Astrocyte of the cerebellum (primary cell): ENCODE data around the gene CD80.
"Not testable (repeated sequence)": the region's sequence is repeated elsewhere in the genome, so short reads cannot be mapped to it uniquely, and the experiment has no call there.

ENCODE experiments used
- DNase-seq: peaks from one replicate; pipeline ENCODE4 v3.0.0-alpha.2; 2011; ENCODE audit warnings: low read depth
- H3K4me3 ChIP-seq: 2 replicates; pipeline ENCODE4 v1.5.1; 2011; ENCODE audit warnings: mild to moderate bottlenecking, low read depth, low read length, moderate library complexity
- in situ Hi-C: cut with HindIII; loops from 2 replicates; pipeline ENCODE4 v1.10.0; 2017; ENCODE audit warnings: low sequenced_read_pairs
- TF ChIP-seq, protein P1 (sequence below): IDR thresholded peaks from 2 replicates; pipeline ENCODE4 v1.5.1; 2012; ENCODE audit warnings: low read length, low read depth, moderate library complexity, mild to moderate bottlenecking; ENCODE audit errors: missing control alignments

The CD80 gene

DNA sequence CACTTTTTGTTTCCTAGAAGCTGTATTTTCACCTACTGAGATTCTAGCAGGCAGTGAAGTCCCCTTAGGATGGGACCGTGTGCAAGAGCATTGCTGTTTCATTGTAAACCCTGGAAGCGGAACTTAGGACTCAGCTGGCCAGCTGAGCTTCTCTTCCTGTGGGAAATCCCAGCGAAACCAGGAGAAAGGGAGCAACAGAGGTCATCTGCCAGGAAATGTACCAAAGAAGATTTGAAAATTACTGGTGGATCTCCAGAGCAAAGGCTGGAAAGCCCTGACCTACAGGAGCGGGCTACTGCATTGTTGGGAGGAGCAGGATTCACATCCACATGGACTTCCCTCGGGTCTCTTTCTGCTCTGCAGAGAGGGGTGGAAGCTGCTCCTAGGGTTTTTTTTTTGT lies 12.3 kb upstream of the CD80 start:
- H3K4me3 ChIP-seq, result no peak overlapping the region
- no peak for DNase-seq
- in situ Hi-C loops, result no loop called here
- TF ChIP-seq, protein P1, sequence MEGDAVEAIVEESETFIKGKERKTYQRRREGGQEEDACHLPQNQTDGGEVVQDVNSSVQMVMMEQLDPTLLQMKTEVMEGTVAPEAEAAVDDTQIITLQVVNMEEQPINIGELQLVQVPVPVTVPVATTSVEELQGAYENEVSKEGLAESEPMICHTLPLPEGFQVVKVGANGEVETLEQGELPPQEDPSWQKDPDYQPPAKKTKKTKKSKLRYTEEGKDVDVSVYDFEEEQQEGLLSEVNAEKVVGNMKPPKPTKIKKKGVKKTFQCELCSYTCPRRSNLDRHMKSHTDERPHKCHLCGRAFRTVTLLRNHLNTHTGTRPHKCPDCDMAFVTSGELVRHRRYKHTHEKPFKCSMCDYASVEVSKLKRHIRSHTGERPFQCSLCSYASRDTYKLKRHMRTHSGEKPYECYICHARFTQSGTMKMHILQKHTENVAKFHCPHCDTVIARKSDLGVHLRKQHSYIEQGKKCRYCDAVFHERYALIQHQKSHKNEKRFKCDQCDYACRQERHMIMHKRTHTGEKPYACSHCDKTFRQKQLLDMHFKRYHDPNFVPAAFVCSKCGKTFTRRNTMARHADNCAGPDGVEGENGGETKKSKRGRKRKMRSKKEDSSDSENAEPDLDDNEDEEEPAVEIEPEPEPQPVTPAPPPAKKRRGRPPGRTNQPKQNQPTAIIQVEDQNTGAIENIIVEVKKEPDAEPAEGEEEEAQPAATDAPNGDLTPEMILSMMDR, result no peak

DNA sequence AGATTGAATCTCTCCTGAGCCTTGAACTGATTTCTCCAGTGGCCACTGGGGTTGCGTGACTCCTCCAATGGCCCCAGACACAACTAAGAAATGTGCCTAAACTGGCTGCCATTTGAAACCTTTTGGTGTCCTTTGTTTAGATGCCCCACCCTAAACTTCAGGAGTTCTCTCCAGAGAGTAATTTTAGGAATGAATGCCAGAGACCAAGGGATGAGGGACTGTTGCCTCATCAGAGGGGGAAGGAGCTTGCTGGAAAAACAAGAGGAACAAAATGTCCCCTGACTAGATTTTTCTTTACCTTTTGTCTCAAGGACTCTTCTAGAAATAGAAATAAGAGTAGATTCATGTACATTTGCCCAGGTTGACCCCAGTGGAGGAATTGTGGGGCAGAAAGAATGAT lies 11.8 kb upstream of the CD80 start:
- in situ Hi-C loops, result no loop called here
- DNase-seq, result no peak
- H3K4me3 ChIP-seq, result no peak overlapping the region
- TF ChIP-seq, protein P1, result no peak

DNA sequence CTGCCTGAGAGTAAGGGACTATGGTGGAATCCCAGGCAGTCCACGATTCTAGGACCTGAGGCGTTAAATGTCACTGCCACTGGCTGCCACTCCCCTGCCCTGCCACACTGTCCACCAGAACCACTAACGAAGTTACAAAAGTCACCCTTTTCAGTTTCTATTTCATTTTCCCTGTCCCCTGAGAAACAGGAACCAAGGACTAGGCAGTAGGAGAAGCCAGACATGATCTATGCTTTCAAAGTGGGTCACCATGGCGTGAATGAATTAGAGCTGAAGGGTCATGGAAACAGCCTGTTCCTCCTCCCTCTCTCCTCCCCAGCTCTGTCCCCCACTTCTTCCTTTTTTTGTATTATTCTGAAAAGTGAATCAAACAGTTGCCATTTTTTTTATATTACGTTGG lies 10.8 kb upstream of the CD80 start:
- DNase-seq, result no peak
- in situ Hi-C loops, result no loop called here
- TF ChIP-seq, protein P1, result no peak
- H3K4me3 ChIP-seq, result no peak overlapping the region

DNA sequence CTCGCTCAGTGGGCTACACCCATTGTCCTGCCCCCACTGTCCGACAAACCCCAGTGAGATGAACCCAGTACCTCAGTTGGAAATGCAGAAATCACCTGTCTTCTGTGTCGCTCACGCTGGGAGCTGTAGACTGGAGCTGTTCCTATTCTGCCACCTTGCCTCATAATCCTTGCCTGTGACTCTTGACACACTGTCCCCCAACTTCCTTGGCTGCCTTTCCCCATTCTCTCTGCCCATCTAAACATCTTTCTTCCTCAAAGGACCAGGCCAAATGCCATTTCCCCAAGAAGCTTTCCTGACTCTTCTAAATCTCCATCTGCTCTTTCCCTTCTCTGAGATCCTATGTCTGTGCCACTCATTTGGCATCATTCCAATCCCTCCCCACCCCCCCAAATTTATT lies 9.7 kb upstream of the CD80 start:
- TF ChIP-seq, protein P1, result no peak
- H3K4me3 ChIP-seq, result no peak overlapping the region
- in situ Hi-C loops, result no loop called here
- no peak for DNase-seq

DNA sequence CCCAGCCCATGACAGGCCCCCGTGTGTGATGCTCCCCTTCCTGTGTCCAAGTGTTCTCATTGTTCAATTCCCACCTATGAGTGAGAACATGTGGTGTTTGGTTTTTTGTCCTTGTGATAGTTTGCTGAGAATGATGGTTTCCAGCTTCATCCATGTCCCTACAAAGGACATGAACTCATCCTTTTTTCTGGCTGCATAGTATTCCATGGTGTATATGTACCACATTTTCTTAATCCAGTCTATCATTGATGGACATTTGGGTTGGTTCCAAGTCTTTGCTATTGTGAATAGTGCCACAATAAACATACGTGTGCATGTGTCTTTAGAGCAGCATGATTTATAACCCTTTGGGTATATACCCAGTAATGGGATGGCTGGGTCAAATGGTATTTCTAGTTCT lies 3.9 kb upstream of the CD80 start:
- in situ Hi-C loops, DNase-seq, H3K4me3 ChIP-seq: not testable (repeated sequence)

DNA sequence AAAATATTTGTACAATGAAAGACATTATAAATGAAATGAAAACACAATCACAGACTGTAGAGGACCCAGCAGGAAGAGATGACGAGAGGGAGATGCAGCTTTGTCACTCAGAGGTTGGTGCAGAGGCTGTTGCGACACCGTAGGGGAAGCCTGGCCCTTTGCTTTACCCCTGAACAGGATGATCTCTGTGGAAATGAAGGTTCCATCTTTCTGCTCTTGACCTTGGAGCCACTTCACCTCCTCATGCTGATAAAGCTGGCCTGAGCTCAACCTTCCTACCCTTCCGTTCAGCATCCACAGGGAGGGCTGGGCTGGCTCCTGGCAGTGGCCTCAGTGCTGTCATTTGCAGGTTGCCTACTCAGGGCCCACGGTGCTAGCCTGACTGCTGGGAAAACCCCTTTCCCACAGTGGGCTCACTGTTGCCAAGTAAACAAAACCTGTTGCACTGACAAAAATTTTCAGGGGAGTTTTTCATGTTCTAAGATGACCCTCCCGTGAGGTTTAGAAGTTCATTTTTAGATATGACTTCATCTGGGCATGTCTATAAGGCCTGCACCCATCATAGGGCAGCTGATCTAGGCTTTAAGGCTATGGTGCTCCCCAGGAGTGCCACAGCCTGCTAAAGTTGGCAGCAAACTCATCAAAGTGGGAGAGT lies 3.0 kb upstream of the CD80 start:
- DNase-seq, result no peak
- no peak overlapping the region for H3K4me3 ChIP-seq
- TF ChIP-seq, protein P1, result no peak
- in situ Hi-C loops, result no loop called here

DNA sequence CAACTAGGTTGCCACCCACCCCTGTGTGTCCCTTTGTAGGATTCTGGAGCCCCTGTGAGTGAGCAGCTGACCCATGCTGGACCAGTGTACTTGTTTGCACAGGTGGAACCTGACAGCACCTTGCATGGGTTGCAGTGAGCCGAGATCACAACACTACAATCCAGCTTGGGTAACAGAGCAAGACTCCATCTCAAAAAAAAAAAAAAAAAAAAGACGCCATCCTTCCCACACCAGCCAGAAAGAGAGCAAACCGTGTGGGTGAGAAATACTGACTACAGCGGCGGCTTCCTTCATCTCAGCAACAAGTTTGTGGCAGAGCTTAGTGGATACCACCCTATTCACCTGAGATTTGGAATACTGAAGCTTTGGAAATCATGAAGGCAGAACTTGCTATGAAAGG lies 746 bp upstream of the CD80 start:
- no peak for DNase-seq
- no peak overlapping the region for H3K4me3 ChIP-seq
- in situ Hi-C loops, result no loop called here
- TF ChIP-seq, protein P1, result no peak
